HG03565 (cell line): Measurements from ENCODE around the gene TENM3.

Experiments
- ATAC-seq: cut with Tn5 transposase; IDR thresholded peaks from one replicate; pipeline ENCODE4 v1.9.1; 2021; ENCODE audit warnings: mild to moderate bottlenecking, moderate library complexity; ENCODE audit not compliant: unreplicated experiment

The TENM3 gene

DNA sequence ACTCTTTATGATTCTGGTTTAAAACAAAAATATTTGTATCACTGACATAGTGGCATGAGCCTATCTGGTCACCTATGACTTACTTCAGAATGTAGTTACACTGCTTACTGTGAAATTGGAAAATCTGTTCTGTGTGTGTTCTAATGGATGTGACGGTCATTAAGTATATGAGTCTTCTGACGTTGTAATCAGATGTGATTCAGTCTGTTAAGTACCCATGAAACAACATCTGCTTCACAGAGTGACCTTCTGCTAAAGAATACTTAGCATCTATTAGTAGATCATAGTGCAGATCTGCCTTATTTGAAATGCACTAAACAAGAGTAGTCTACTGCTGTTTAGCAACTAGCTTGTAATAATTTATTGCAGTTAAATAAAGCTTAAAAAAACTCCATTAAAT, 356.9 kb downstream of the TENM3 start:
- no peak for ATAC-seq

DNA sequence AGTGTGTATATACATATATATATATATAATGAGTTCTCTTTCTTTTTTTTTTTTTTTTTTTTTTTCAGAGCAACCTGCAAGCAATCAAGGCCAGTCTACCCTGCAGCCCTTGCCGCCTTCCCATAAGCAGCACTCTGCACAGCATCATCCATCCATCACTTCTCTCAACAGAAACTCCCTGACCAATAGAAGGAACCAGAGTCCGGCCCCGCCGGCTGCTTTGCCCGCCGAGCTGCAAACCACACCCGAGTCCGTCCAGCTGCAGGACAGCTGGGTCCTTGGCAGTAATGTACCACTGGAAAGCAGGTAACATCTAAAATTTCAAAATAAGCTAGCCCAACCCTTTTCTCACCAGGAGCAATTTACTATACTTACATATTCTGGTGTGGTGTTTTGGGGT, 357.7 kb downstream of the TENM3 start:
- ATAC-seq: no peak

- no peak for ATAC-seq
Observed at GRCh38 chr4:182604161-182604622, 361.0 kb downstream of the TENM3 start.

GRCh38 chr4:182604953-182605352, 361.8 kb downstream of the TENM3 start:
- no peak for ATAC-seq

DNA sequence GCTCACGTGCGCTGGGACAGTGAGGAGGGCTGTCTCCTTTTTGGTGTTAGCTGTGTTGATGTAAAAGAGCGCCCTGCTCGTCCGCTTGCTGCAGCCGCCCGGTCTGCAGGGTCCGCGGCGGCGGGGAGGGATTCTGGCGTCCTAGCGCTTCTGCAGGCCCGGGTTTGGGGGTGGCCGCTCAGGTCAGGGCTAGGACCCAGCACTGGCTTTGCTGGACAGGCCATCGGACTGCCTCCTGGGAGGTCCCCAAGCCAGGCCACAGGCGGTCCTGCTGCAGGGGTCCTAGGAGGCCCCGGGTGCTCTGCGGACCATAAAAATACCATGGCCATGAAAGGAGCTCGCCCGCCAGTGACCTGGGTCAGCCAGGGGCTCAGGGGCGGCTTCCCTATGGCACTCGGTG, 365.3 kb downstream of the TENM3 start:
- no peak for ATAC-seq

- no peak for ATAC-seq
Observed at GRCh38 chr4:182616476-182616875, 373.3 kb downstream of the TENM3 start.

GRCh38 chr4:182619660-182620059, 376.5 kb downstream of the TENM3 start:
- no peak for ATAC-seq

DNA sequence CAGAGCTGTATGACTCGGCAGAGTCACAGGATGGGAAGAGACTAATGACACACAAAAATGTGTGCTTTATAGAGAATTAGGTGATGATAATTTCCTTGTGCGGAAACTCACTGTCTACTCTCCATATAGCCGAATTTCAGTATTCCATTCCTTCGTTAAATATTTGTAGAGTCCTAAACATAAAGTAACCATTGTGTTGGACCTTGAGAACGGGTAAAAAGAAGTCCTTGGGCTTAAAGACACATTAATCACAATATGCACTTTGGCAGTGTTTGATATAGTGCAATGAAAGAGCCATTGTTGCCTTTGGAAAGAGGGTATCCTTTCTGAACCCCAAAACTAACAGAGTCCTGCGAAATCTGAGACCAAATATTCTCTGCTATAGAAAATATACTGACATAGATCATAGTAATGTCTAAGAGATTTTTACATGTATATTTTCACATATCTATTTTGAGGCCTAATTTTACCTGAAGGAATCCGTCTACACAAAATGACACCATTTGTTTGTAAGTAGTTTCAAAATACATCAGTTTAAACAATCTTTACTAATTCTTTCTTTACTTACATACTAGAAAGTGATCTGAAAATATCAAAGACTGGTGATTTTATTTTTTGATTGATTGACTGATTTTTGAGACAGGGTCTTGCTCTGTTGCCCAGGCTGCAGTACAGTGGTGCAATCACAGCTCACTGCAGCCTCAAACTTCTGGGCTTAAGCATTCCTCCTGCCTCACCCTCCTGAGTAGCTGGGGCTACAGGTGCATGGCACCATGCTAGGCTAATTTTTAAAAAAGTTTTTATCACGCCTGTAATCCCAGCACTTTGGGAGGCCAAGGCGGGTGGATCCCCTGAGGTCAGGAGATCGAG, 377.1 kb downstream of the TENM3 start:
- no peak for ATAC-seq

- ATAC-seq: no peak
Observed at GRCh38 chr4:182624281-182624680, 381.1 kb downstream of the TENM3 start.

DNA sequence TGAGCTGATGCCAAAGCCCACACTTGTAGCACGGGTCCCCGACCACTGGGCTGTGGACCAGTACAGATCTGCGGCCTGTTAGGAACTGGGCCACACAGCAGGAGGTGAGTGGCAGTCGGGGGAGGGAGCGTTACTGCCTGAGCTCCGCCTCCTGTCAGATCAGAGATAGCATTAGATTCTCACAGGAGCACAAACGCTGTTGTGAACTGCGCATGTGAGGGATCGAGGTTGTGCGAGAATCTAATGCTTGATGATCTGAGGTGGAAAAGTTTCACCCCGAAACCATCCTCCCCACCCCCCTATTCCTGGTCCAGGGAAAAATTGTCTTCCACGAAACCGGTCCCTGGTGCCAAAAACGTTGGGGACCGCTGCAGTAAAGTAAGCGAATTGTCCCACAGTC, 382.0 kb downstream of the TENM3 start:
- no peak for ATAC-seq

DNA sequence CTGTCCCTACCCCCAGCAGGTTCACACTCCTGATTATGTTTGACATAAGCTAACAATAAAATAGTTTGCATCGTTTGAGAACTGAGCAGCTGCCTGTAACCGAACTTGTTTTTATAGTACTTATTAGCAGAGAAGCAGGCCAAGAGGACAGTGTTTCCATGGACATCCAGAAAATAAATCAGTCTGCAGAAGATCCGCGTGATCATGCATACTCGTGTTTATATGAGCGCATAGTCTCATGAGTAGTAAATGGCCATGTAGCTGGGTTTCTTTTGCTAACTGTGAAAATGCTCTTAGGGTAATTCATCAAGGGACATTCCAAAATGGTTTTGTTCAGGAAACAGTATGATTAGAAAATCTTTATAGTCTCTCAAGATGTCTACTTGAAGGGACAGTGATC, 384.8 kb downstream of the TENM3 start:
- no peak for ATAC-seq

DNA sequence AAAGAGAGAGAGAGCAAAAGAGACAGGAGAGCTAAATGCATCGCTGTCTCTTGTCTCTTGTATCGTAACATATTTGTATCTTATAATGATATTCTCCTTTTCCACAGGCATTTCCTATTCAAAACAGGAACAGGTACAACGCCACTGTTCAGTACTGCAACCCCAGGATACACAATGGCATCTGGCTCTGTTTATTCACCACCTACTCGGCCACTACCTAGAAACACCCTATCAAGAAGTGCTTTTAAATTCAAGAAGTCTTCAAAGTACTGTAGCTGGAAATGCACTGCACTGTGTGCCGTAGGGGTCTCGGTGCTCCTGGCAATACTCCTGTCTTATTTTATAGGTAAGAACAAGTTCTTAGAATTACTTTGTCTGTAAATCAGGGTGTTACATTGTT, 385.3 kb downstream of the TENM3 start:
- ATAC-seq: no peak

DNA sequence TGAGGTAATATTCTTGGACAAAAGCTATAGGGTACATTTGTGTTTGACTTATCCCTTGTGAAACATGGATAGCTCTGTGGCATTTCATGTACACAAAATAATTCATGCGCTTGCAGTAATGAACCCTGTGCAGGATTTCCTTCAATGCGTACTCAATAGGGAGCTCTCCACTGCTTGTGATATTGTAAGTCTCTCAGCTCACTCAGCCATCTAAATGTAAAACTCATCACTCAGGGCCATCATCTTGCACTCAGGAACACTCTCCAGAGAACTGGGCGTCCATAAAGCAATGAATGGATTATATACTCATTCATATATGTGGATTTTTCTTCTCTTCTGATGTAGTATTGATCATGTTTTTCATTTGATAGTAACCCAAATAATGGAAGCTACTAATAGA, 385.9 kb downstream of the TENM3 start:
- ATAC-seq: no peak

- no peak for ATAC-seq
Observed at GRCh38 chr4:182640491-182640890, 397.3 kb downstream of the TENM3 start.

- ATAC-seq: no peak
Observed at GRCh38 chr4:182640932-182641331, 397.7 kb downstream of the TENM3 start.

DNA sequence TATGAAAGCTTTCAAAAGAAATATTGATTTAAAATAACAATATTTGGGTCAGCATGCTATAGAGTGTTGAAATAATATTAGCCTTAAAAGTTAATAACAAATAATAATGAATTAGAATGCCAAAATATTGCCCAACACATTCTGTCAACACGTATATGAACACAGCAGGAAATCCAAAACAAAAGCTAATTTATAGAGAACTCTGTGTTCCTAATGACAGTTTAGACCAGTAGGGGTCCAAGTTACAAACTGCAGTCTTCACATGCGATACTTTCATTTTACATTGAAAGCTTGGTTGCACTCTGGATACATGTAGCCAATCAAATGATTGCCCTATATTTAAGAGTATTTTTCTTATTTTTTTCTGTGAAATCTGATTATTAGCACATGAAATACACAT, 399.6 kb downstream of the TENM3 start:
- peak; percentile 79 for ATAC-seq

DNA sequence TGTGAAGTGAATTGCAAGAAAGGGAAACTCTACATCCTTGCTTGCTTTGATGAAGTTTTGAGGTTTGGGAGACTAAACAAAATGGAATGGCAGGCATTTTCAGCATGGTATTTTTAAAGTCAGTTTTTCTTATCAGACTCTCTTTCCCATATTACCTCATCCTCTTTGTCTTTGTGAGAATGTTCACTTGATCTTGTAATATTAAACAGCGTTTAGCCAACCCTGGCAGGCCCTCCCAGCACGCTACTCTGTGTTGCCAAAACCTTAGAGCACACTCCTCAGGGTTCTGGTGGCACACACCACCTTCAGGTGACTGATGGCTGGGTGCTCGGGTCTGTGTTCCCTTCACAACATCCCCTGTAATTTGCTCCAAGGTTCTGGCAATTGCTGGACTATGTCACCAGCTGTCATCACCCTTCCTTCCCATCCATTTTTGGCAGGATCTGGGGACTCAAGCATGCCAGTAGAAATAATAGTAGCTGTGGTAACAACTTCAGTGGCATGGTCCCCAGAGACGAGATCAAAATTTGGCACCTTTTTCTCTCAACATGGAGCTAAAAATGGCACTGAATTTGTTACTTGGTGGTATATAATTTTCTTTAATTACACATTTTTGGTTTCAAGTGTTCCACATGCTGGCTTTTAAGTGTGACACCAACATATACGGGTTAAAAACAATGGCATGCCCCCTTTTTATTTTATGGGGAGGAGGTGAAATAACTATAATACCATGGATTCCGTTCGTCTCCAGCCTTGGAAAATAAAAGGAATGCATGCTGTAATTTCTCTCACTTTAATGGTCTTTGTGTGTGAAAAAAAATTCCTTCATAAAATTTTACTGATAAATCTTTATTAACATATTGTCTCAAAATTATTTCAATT, 400.8 kb downstream of the TENM3 start:
- no peak for ATAC-seq

- no peak for ATAC-seq
Observed at GRCh38 chr4:182644683-182645050, 401.5 kb downstream of the TENM3 start.

- no peak for ATAC-seq
Observed at GRCh38 chr4:182645511-182645910, 402.3 kb downstream of the TENM3 start.

DNA sequence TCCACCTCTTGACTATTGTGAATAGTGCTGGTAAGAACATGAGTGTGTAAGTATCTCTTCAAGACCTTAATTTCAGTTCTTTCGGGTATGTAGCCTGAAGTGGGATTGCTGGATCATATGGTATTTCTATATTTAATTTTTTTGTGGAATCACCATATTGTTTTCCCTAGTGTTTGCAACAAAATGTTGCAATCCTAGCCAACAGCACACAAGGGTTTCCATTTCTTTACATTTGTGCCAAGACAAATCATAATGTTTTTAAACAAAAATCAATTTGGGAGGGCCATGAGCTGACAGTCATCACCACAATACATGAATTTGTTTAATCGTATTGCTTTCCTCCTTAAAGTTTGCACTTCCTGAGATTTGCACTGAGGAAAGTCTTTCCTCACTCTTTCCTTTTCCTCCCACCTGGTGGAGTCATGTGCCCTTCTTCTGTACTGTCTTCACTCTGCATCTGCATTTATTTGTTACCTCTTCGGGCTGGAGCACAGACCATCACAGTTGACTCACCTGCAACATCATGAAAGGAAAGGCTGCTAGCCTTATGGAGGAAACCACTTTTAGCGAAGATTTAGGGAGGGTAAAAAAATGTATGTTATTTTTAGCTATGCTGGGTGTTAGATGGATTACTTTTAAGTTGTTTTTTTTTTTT, 404.6 kb downstream of the TENM3 start:
- no peak for ATAC-seq

DNA sequence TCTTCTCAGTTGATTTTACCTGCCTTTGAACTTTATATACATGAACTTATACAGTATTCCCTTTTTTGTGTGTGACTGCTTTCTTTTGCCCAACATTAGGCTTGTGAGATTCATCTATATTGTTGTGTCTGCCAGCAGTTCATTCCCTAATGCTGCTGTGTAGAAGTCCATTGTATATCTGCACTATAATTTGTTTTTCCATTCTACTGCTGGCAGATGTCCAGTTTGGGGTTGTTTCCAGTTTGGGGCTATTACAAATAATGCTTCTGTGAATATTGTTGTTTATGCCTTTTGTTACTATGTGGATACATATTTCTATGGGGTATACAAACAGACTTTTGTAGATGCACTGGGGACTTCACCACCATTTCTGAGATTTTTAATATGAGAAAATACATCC, 405.6 kb downstream of the TENM3 start:
- ATAC-seq: no peak
